HCT116 (cell line): Measurements from ENCODE around the gene FOSB. TPM values are rescaled to one million over a fixed set of nuclear protein-coding genes. Genes with fewer than 3 reads are reported as not detected.

Source experiments
- ATAC-seq: fragments of 200-7000 bp; cut with Tn5 transposase; 2 replicates; pipeline ENCODE4 v1.9.1; 2020; ENCODE audit warnings: mild to moderate bottlenecking, moderate library complexity
- BruUV-seq: library from RNA; stranded (reverse); fragments of 400-500 nt; replicated peaks from 2 replicates; lab custom pipeline; 2021; lab: Mats Ljungman, UMichigan
- CTCF ChIA-PET: fragments of 300-600 bp; sonication (Branson Sonifier 250); formaldehyde crosslinking; loops from one replicate; lab custom pipeline; 2021; ENCODE audit warnings: antibody characterized with exemption; lab: Charles Lee
- POLR2A ChIA-PET: fragments of 300-600, 350-600 bp; sonication (Branson Sonifier 250); formaldehyde crosslinking; loops from one replicate; lab custom pipeline; 2021; ENCODE audit warnings: antibody characterized with exemption; lab: Charles Lee
- RAD21 ChIA-PET, 2 experiments: fragments of 300-600 bp; sonication (Branson Sonifier 250); formaldehyde crosslinking; loops; one replicate each; lab custom pipeline; 2023; ENCODE audit warnings: low total read pairs in 2 of 2; ENCODE audit not compliant: uncharacterized antibody in 2 of 2, unreplicated experiment in 2 of 2, low non-redundant PET in 1 of 2; lab: Charles Lee
- DNase-seq: peaks from one replicate; pipeline ENCODE4 v3.0.0-alpha.2; 2010; ENCODE audit warnings: low read depth, low spot score
- H2AFZ ChIP-seq: fragments of 200-600 bp; shearing (Covaris generic), sonication (generic); 2 replicates; pipeline ENCODE4 v1.6.1; 2017; ENCODE audit warnings: low read depth, mixed run types, mixed read lengths, antibody characterized with exemption, low read length; ENCODE audit not compliant: poor library complexity, severe bottlenecking
- H3K27ac ChIP-seq: 2 replicates; pipeline ENCODE4 v1.5.1; 2012; ENCODE audit warnings: low read depth, low read length
- H3K27me3 ChIP-seq: fragments of 200-600 bp; sonication (generic); 2 replicates; pipeline ENCODE4 v1.6.1; 2016; ENCODE audit warnings: mixed run types, low read length, mixed read lengths; ENCODE audit not compliant: insufficient read depth
- H3K36me3 ChIP-seq, 2 experiments: fragments of 200-500 bp in 1 of 2; fragments of 200-600 bp in 1 of 2; sonication (Bioruptor generic) in 1 of 2; sonication (generic) in 1 of 2; 2 replicates each; pipeline versions ENCODE4 v1.5.1 to v1.6.1; 2014 to 2016; ENCODE audit warnings: low read length in 2 of 2, inconsistent platforms in 1 of 2, mixed read lengths in 1 of 2, mixed run types in 1 of 2; ENCODE audit not compliant: insufficient read depth in 2 of 2, control insufficient read depth in 1 of 2
- H3K4me1 ChIP-seq, 2 experiments: fragments of 200-600 bp in 1 of 2; sonication (generic) in 1 of 2; 2 replicates each; pipeline versions ENCODE4 v1.5.1 to v1.6.1; 2012 to 2017; ENCODE audit warnings: low read length in 2 of 2, inconsistent platforms in 1 of 2, mild to moderate bottlenecking in 1 of 2, mixed read lengths in 1 of 2, mixed run types in 1 of 2, moderate library complexity in 1 of 2; ENCODE audit not compliant: insufficient read depth in 2 of 2, control insufficient read depth in 1 of 2
- H3K4me2 ChIP-seq: fragments of 200-600 bp; sonication (generic); 2 replicates; pipeline ENCODE4 v1.6.1; 2017; ENCODE audit warnings: mixed run types, low read length, mixed read lengths
- H3K4me3 ChIP-seq, 2 experiments: fragments of 200-600 bp in 1 of 2; sonication (generic) in 1 of 2; replicated peaks in 1 of 2; 2 replicates each; pipeline ENCODE4 v1.5.1; 2011 to 2016; ENCODE audit warnings: low read length in 2 of 2, control low read depth in 1 of 2, low read depth in 1 of 2, mild to moderate bottlenecking in 1 of 2, mixed read lengths in 1 of 2, mixed run types in 1 of 2
- H3K79me2 ChIP-seq: fragments of 200-600 bp; sonication (generic); 2 replicates; pipeline ENCODE4 v1.6.1; 2017; ENCODE audit warnings: mild to moderate bottlenecking, mixed run types, low read length, moderate library complexity, mixed read lengths; ENCODE audit not compliant: insufficient read depth
- H3K9ac ChIP-seq: fragments of 200-600 bp; sonication (generic); 2 replicates; pipeline ENCODE4 v1.6.1; 2016; ENCODE audit warnings: low read length, mixed read lengths
- H3K9me2 ChIP-seq: fragments of 200-600 bp; sonication (generic), shearing (Covaris generic); 2 replicates; pipeline ENCODE4 v1.6.1; 2017; ENCODE audit warnings: mixed run types, mild to moderate bottlenecking, moderate library complexity; ENCODE audit not compliant: insufficient read depth
- H3K9me3 ChIP-seq, 2 experiments: fragments of 200-500 bp in 1 of 2; fragments of 200-600 bp in 1 of 2; sonication (Bioruptor generic) in 1 of 2; sonication (generic) in 1 of 2; 2 replicates each; pipeline ENCODE4 v1.6.1; 2014 to 2017; ENCODE audit warnings: low read length in 2 of 2, mixed read lengths in 2 of 2, inconsistent platforms in 1 of 2, low read depth in 1 of 2, mild to moderate bottlenecking in 1 of 2, mixed run types in 1 of 2, moderate library complexity in 1 of 2; ENCODE audit not compliant: control insufficient read depth in 1 of 2, insufficient read depth in 1 of 2
- H4K20me1 ChIP-seq: fragments of 200-600 bp; sonication (generic), shearing (Covaris generic); 2 replicates; pipeline ENCODE4 v1.6.1; 2017; ENCODE audit warnings: mixed run types, mild to moderate bottlenecking, moderate library complexity; ENCODE audit not compliant: insufficient read depth
- ATF3 ChIP-seq: IDR thresholded peaks from 2 replicates; pipeline ENCODE4 v1.6.1; 2012
- CTCF ChIP-seq, 3 experiments: fragments of 200-600 bp in 1 of 3; sonication (generic) in 1 of 3; IDR thresholded peaks in 2 of 3; conservative IDR thresholded peaks in 1 of 3; 2 replicates each; pipeline ENCODE4 v1.5.1; 2012 to 2017; ENCODE audit warnings: low read depth in 2 of 3, low read length in 2 of 3, antibody characterized with exemption in 1 of 3, borderline replicate concordance in 1 of 3, control low read depth in 1 of 3, mild to moderate bottlenecking in 1 of 3, mixed read lengths in 1 of 3, mixed run types in 1 of 3, moderate library complexity in 1 of 3; ENCODE audit not compliant: insufficient read depth in 1 of 3
- EGR1 ChIP-seq: IDR thresholded peaks from 2 replicates; pipeline ENCODE4 v1.6.1; 2012; ENCODE audit warnings: low read depth
- EZH2phosphoT487 ChIP-seq: fragments of 200-600 bp; IDR thresholded peaks from 2 replicates; pipeline ENCODE4 v1.6.1; 2018; ENCODE audit warnings: antibody characterized with exemption, borderline replicate concordance
- FOSL1 ChIP-seq: IDR thresholded peaks from 2 replicates; pipeline ENCODE4 v1.6.1; 2012; ENCODE audit warnings: low read depth
- JUND ChIP-seq: IDR thresholded peaks from 2 replicates; pipeline ENCODE4 v1.6.1; 2012
- POLR2A ChIP-seq: IDR thresholded peaks from 2 replicates; pipeline ENCODE4 v1.7.0; 2011; ENCODE audit warnings: borderline replicate concordance; ENCODE audit not compliant: insufficient read depth, insufficient read length; ENCODE audit errors: extremely low read depth
- RAD21 ChIP-seq: IDR thresholded peaks from 2 replicates; pipeline ENCODE4 v1.6.1; 2012; ENCODE audit warnings: low read depth, mild to moderate bottlenecking
- REST ChIP-seq: IDR thresholded peaks from 2 replicates; pipeline ENCODE4 v1.6.1; 2012; ENCODE audit warnings: low read depth
- SIN3A ChIP-seq: IDR thresholded peaks from 2 replicates; pipeline ENCODE4 v1.6.1; 2012; ENCODE audit warnings: low read depth
- TCF7L2 ChIP-seq: IDR thresholded peaks from 2 replicates; pipeline ENCODE4 v1.7.0; 2011; ENCODE audit warnings: borderline replicate concordance, inconsistent platforms; ENCODE audit not compliant: insufficient read depth, insufficient read length; ENCODE audit errors: extremely low read depth
- YY1 ChIP-seq: IDR thresholded peaks from 2 replicates; pipeline ENCODE4 v1.6.1; 2011; ENCODE audit warnings: low read length, low read depth, moderate library complexity, mild to moderate bottlenecking; ENCODE audit not compliant: insufficient replicate concordance; ENCODE audit errors: extremely low read depth
- intact Hi-C: fragments of 100-400 bp; cut with micrococcal nuclease; formaldehyde crosslinking; loops from 2 replicates; pipeline ENCODE4 v1.10.0; 2022
- total RNA-seq: library from RNA; stranded (reverse); gene quantifications from one replicate; pipeline ENCODE4 v1.2.1, GENCODE V29; 2021; ENCODE audit not compliant: unreplicated experiment

FOSB gene
- total RNA-seq, 1 experiment from 2014 or later: 12.6 TPM

- TF ChIP-seq SIN3A (no peak), TCF7L2 (peak; percentile 74), YY1 (no peak), JUND (no peak), RAD21 (peak; percentile 95), REST (no peak), POLR2A (no peak), CTCF (IDR thresholded peaks at IDR 0.05 in 2 of 3, conservative IDR thresholded peaks at IDR 0.05 in 1 of 3; ENCODE audit: borderline replicate concordance in 1 of 3, insufficient read depth in 1 of 3, low read depth in 2 of 3, low read length in 2 of 3) (peak; percentile 85 to 93 (median 90)), EZH2phosphoT487 (no peak), EGR1 (no peak), ATF3 (no peak), FOSL1 (no peak)
- ATAC-seq: peak; percentile 85
- no peak overlapping the region for H3K4me3 ChIP-seq
- no peak overlapping the region for H3K9ac ChIP-seq
- H2AFZ ChIP-seq: no peak overlapping the region
- peaks cover 20 to 64% of the 10 kb centered on the region in 2 experiments; a peak in 3 of 4 replicates for H3K4me1 ChIP-seq
- POLR2A ChIA-PET: no interaction called here
- intact Hi-C loops: loop anchor here (1.0 kb wide), 3 partner anchors 35 to 120 kb away; no protein-coding TSS in a partner anchor
- H3K9me3 ChIP-seq: no peaks in the 10 kb centered on the region
- peak; percentile 76 for DNase-seq
- H3K9me2 ChIP-seq: no peaks in the 10 kb centered on the region
- H3K27me3 ChIP-seq: no peaks in the 10 kb centered on the region
- H3K36me3 ChIP-seq: peaks cover 23 to 38% of the 10 kb centered on the region in 2 experiments
- RAD21 ChIA-PET: no interaction called here
- H4K20me1 ChIP-seq: no peaks in the 10 kb centered on the region
- peak overlapping the region; percentile 33 for H3K27ac ChIP-seq
- CTCF ChIA-PET: no interaction called here
- H3K79me2 ChIP-seq: peaks cover 14% of the 10 kb centered on the region; the same call in 1 of the 2 replicates
- H3K4me2 ChIP-seq: peak overlapping the region; percentile 17; the same call in 1 of the 2 replicates
- no TSS peak for BruUV-seq
Measured at GRCh38 chr19:45523642-45524256, 56.0 kb downstream of the FOSB start.
